ENCODE measurements around the gene EXT2.
A peak's percentile ranks its signal among the peaks of the same experiment; 100 is the strongest.

EXT2 gene

DNA sequence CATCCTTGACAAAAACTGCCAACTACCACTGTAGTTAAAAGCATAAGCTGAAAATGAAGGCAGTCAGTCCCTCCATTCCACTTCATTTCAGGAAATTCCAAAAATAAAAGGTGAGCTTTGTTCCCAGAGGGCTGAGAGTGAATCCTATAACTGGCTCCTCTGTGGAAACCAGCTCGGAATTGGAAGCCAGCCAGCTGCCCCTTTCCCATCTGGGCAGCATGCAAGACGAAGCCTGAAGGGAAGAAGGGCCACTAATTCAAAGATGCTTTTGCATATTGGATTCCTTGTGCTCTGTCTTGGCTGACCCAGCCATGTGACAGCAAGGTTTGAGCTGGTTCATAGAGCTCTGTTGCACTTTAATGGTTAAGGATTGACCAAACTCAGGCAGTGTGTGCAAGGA, 131.0 kb downstream of the EXT2 start:
- no peak for DNase-seq (ENCODE audit: low read depth, low spot score)

DNA sequence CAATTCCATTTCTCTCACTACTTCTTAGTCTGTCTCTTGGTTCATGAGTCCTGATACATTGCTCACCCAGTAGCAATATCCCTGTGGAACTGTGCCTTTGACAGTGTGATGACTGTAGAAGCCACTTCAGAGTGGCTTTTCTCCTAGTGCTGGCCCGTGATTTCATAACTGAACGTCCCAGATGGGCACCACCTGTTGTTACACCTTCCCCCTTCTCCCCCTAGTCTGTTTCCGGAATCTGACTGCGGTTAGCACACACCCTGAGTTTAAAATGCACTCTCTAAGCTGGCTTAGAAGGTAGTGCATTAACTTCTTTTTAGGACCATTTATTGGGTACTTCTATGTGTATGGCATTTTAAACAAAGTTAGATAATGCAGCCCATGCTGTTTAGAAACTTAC, 131.5 kb downstream of the EXT2 start:
- H3K4me3 ChIP-seq (ENCODE audit: low read depth, low read length) = no peak overlapping the region
- in situ Hi-C loops (cut with HindIII; ENCODE audit: low sequenced_read_pairs) = no loop called here
- DNase-seq (ENCODE audit: low read depth, low spot score) = no peak
- TF ChIP-seq, protein P1, sequence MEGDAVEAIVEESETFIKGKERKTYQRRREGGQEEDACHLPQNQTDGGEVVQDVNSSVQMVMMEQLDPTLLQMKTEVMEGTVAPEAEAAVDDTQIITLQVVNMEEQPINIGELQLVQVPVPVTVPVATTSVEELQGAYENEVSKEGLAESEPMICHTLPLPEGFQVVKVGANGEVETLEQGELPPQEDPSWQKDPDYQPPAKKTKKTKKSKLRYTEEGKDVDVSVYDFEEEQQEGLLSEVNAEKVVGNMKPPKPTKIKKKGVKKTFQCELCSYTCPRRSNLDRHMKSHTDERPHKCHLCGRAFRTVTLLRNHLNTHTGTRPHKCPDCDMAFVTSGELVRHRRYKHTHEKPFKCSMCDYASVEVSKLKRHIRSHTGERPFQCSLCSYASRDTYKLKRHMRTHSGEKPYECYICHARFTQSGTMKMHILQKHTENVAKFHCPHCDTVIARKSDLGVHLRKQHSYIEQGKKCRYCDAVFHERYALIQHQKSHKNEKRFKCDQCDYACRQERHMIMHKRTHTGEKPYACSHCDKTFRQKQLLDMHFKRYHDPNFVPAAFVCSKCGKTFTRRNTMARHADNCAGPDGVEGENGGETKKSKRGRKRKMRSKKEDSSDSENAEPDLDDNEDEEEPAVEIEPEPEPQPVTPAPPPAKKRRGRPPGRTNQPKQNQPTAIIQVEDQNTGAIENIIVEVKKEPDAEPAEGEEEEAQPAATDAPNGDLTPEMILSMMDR (IDR thresholded peaks at IDR 0.05; ENCODE audit: low read depth, low read length) = no peak

More for the DNA sequence above, 131.0 kb downstream of the EXT2 start:
- no peak overlapping the region for H3K4me3 ChIP-seq (ENCODE audit: low read depth, low read length)
- in situ Hi-C loops (cut with HindIII; ENCODE audit: low sequenced_read_pairs) = no loop called here
- TF ChIP-seq, protein P1 (IDR thresholded peaks at IDR 0.05; ENCODE audit: low read depth, low read length) = no peak

DNA sequence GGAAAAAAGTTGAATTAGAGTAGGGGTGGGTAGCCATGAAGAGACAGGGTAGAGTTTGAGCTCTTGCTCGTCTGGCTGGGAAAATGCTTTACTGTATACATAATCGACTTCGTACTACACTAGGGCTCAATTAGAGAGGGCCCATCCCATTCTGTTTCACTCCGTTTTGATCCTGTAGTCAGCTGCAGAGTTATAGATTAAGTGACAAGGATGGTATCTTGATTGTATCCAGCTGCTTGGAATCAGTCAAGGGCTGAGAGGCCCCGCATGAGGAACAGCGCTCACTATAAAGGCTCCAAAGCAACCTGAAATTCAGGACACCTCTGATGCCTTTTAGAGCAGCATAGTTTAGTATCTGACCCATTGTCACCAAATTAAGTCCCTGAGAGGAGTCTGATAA, 132.9 kb downstream of the EXT2 start:
- no peak for DNase-seq (ENCODE audit: low read depth, low spot score)
- in situ Hi-C loops (cut with HindIII; ENCODE audit: low sequenced_read_pairs) = no loop called here
- TF ChIP-seq, protein P1 (IDR thresholded peaks at IDR 0.05; ENCODE audit: low read depth, low read length) = no peak
- H3K4me3 ChIP-seq (ENCODE audit: low read depth, low read length) = no peak overlapping the region

DNA sequence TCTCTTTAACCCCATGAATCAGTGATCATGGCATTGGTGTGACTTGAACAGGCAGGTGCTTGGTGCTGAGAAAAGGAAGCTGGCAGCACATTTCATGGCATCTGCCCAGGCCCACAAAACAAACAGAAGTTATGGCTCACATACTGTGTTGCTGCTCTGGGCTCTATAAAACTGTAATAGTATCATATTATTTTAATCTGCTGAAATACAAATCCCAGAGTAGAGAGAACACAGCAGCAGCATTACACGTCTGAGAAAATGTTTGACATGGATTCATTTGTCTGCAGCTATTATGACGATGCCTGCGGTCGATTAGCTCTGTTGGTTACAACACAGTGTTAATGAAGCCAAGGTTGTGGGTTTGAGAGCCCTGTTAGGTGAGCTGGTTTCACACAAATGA, 133.6 kb downstream of the EXT2 start:
- in situ Hi-C loops (cut with HindIII; ENCODE audit: low sequenced_read_pairs) = no loop called here
- H3K4me3 ChIP-seq (ENCODE audit: low read depth, low read length) = no peak overlapping the region
- TF ChIP-seq, protein P1 (IDR thresholded peaks at IDR 0.05; ENCODE audit: low read depth, low read length) = no peak
- DNase-seq (ENCODE audit: low read depth, low spot score) = no peak

DNA sequence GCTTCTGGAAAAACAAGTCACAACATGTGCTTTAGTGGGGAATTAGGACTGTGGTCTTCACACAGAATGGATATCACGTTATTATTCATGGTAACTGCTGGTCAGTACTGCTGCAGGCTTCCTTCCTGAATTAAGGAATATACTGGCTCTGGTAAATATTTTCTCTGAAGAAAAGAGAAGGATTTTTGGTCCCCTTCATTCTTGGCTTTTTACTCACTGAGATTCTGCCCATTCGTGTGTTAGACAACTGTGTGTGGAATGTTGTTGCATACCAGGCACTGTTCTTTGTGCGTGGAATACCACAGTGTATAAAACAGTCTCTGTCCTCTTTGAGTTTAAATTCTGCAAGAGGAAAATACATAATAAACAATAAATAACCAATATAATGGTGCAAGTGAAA, 134.1 kb downstream of the EXT2 start:
- in situ Hi-C loops (cut with HindIII; ENCODE audit: low sequenced_read_pairs) = no loop called here
- no peak overlapping the region for H3K4me3 ChIP-seq (ENCODE audit: low read depth, low read length)
- peak; percentile 19 for DNase-seq (ENCODE audit: low read depth, low spot score)
- TF ChIP-seq, protein P1 (IDR thresholded peaks at IDR 0.05; ENCODE audit: low read depth, low read length) = no peak

DNA sequence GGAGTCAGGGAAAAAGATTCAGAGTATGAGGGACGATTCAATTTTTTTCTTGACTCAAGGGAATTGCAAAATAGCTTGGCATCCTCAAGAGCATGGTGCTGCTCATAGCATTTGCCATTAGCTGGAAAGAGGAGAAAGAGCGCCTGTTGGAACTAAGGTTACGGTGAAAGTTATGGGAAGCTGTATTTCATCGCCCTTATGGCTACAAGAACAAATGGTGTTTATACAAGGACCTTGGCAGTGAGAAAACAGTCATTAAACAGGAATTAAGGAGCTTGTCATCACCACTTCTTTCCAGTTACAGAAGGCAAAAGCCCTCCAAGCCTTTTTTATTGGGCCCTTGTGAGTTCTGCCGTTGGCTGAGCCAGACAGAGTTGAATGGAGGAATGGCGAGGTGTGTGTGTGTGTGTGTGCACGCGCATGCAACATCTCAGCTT, 140.3 kb downstream of the EXT2 start:
- TF ChIP-seq, protein P1 (IDR thresholded peaks at IDR 0.05; ENCODE audit: low read depth, low read length) = no peak
- no peak for DNase-seq (ENCODE audit: low read depth, low spot score)
- no peak overlapping the region for H3K4me3 ChIP-seq (ENCODE audit: low read depth, low read length)
- in situ Hi-C loops (cut with HindIII; ENCODE audit: low sequenced_read_pairs) = no loop called here

DNA sequence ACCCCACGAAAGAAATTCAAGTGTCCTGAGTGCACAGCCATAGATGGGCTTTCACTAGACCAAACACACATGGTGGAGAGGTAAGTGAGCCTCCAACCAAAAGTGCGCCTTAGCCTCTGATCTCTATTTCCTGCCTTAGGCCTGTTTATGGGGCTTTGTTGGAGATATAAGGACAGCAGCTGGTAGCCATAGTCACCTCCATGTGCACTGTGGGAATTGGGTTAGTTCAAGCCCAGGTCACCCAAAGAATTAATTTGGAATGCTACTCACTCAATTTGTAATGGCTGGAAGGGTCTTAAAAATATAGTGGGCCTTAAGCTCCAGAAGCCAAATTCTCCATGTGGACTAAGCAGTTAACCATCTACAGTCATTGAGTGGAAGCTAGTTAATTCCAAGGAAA, 140.8 kb downstream of the EXT2 start:
- TF ChIP-seq, protein P1 (IDR thresholded peaks at IDR 0.05; ENCODE audit: low read depth, low read length) = no peak
- H3K4me3 ChIP-seq (ENCODE audit: low read depth, low read length) = no peak overlapping the region
- no peak for DNase-seq (ENCODE audit: low read depth, low spot score)
- in situ Hi-C loops (cut with HindIII; ENCODE audit: low sequenced_read_pairs) = no loop called here

Measured in astrocyte of the spinal cord (primary cell).